ENCODE data around the gene CMIP.

- TF ChIP-seq CTCF (IDR thresholded peaks at IDR 0.05) = no peak
- no peak for TF ChIP-seq POLR2AphosphoS5 (IDR thresholded peaks at IDR 0.05)
- TF ChIP-seq POLR2A (IDR thresholded peaks at IDR 0.05) = no peak
Measured at GRCh38 chr16:81588326-81589081, 143.9 kb downstream of the CMIP start.

Data from prostate gland (tissue), 2 donors.